Measurements from ENCODE around the gene GATA2.
A peak's percentile ranks its signal among the peaks of the same experiment; 100 is the strongest.

The GATA2 gene

GRCh38 chr3:128461731-128462130, 31.3 kb downstream of the GATA2 start:
- no peak overlapping the region for H4K8ac ChIP-seq (ENCODE audit: low read depth, low read length)
- no peak overlapping the region for H4K91ac ChIP-seq (ENCODE audit: low read depth, low read length)
- peaks cover under 1% of the 10 kb centered on the region for H3K79me1 ChIP-seq (ENCODE audit: low read length)
- no peak overlapping the region for H3K9ac ChIP-seq (ENCODE audit: low read length)
- H4K12ac ChIP-seq (ENCODE audit: low read depth, low read length), result no peak overlapping the region
- no peak overlapping the region for H3K18ac ChIP-seq (ENCODE audit: low read length)
- H2AK5ac ChIP-seq (ENCODE audit: low read length), result peak overlapping the region; percentile 11
- H3K4me2 ChIP-seq (ENCODE audit: low read length), result no peak overlapping the region
- H3K9me3 ChIP-seq (ENCODE audit: insufficient read depth, low read depth, low read length), result peaks cover 2% of the 10 kb centered on the region
- no peaks in the 10 kb centered on the region for H3K27me3 ChIP-seq (ENCODE audit: insufficient read depth, low read length)
- no peak overlapping the region for H2AFZ ChIP-seq (ENCODE audit: insufficient read depth, low read length, poor library complexity)
- H2BK120ac ChIP-seq (ENCODE audit: insufficient read depth, low read length, poor library complexity), result no peak overlapping the region
- no peak overlapping the region for H2BK5ac ChIP-seq (ENCODE audit: low read depth, low read length, poor library complexity)
- H3K4me1 ChIP-seq (ENCODE audit: control insufficient read depth in 1 of 2, insufficient read depth in 2 of 2, low read length in 2 of 2), result no peaks in the 10 kb centered on the region
- DNase-seq, result no peak
- no peak overlapping the region for H3K14ac ChIP-seq (ENCODE audit: low read length)
- H3K4me3 ChIP-seq (ENCODE audit: low read depth, low read length), result no peak overlapping the region
- no peak overlapping the region for H3K27ac ChIP-seq (ENCODE audit: low read depth, low read length)
- H3K4ac ChIP-seq (ENCODE audit: low read depth, low read length), result no peak overlapping the region
- H2BK12ac ChIP-seq (ENCODE audit: low read length), result no peak overlapping the region
- H3K23ac ChIP-seq (ENCODE audit: low read length), result no peak overlapping the region
- no peaks in the 10 kb centered on the region for H3K79me2 ChIP-seq (ENCODE audit: control insufficient read depth, insufficient read depth, low read length, poor library complexity)
- H3K36me3 ChIP-seq (ENCODE audit: control insufficient read depth in 1 of 2, insufficient read depth in 2 of 2, low read length in 2 of 2), result no peaks in the 10 kb centered on the region
- WGBS (ENCODE audit: extremely low coverage, insufficient coverage, insufficient read length), result no CpG with 5 or more reads among the region's 12 CpGs

GRCh38 chr3:128459461-128459820, 33.6 kb downstream of the GATA2 start:
- Histone ChIP-seq H2BK5ac (ENCODE audit: low read depth, low read length, poor library complexity) (no peak overlapping the region), H3K4ac (ENCODE audit: low read depth, low read length) (no peak overlapping the region), H4K12ac (ENCODE audit: low read depth, low read length) (no peak overlapping the region), H3K9me3 (ENCODE audit: insufficient read depth, low read depth, low read length) (peaks cover 2% of the 10 kb centered on the region), H2BK12ac (ENCODE audit: low read length) (no peak overlapping the region), H3K27ac (ENCODE audit: low read depth, low read length) (no peak overlapping the region), H3K23ac (ENCODE audit: low read length) (no peak overlapping the region), H2AFZ (ENCODE audit: insufficient read depth, low read length, poor library complexity) (no peak overlapping the region), H2AK5ac (ENCODE audit: low read length) (no peak overlapping the region), H2BK120ac (ENCODE audit: insufficient read depth, low read length, poor library complexity) (no peak overlapping the region), H3K27me3 (ENCODE audit: insufficient read depth, low read length) (no peaks in the 10 kb centered on the region), H3K4me1 (ENCODE audit: control insufficient read depth in 1 of 2, insufficient read depth in 2 of 2, low read length in 2 of 2) (peaks cover 2% of the 10 kb centered on the region in 2 experiments), H3K9ac (ENCODE audit: low read length) (no peak overlapping the region), H4K91ac (ENCODE audit: low read depth, low read length) (peak overlapping the region; percentile 25), H3K14ac (ENCODE audit: low read length) (no peak overlapping the region), H3K18ac (ENCODE audit: low read length) (no peak overlapping the region), H3K79me2 (ENCODE audit: control insufficient read depth, insufficient read depth, low read length, poor library complexity) (no peaks in the 10 kb centered on the region), H3K36me3 (ENCODE audit: control insufficient read depth in 1 of 2, insufficient read depth in 2 of 2, low read length in 2 of 2) (no peaks in the 10 kb centered on the region), H4K8ac (ENCODE audit: low read depth, low read length) (no peak overlapping the region), H3K4me2 (ENCODE audit: low read length) (no peak overlapping the region), H3K4me3 (ENCODE audit: low read depth, low read length) (no peak overlapping the region), H3K79me1 (ENCODE audit: low read length) (peaks cover 6% of the 10 kb centered on the region)
- no CpG with 5 or more reads among the region's 9 CpGs for WGBS (ENCODE audit: extremely low coverage, insufficient coverage, insufficient read length)
- no peak for DNase-seq

GRCh38 chr3:128458746-128459460, 34.1 kb downstream of the GATA2 start:
- H3K27ac ChIP-seq (ENCODE audit: low read depth, low read length), result no peak overlapping the region
- H2AFZ ChIP-seq (ENCODE audit: insufficient read depth, low read length, poor library complexity), result no peak overlapping the region
- no peak for DNase-seq
- no peak overlapping the region for H3K14ac ChIP-seq (ENCODE audit: low read length)
- H3K9ac ChIP-seq (ENCODE audit: low read length), result no peak overlapping the region
- H3K79me1 ChIP-seq (ENCODE audit: low read length), result peaks cover 9% of the 10 kb centered on the region
- WGBS (ENCODE audit: extremely low coverage, insufficient coverage, insufficient read length), result no CpG with 5 or more reads among the region's 18 CpGs
- H4K91ac ChIP-seq (ENCODE audit: low read depth, low read length), result peak overlapping the region; percentile 25
- peak overlapping the region; percentile 10 for H2BK120ac ChIP-seq (ENCODE audit: insufficient read depth, low read length, poor library complexity)
- no peak overlapping the region for H4K8ac ChIP-seq (ENCODE audit: low read depth, low read length)
- no peak overlapping the region for H3K4me3 ChIP-seq (ENCODE audit: low read depth, low read length)
- no peaks in the 10 kb centered on the region for H3K27me3 ChIP-seq (ENCODE audit: insufficient read depth, low read length)
- no peak overlapping the region for H2AK5ac ChIP-seq (ENCODE audit: low read length)
- H3K4ac ChIP-seq (ENCODE audit: low read depth, low read length), result no peak overlapping the region
- H3K36me3 ChIP-seq (ENCODE audit: control insufficient read depth in 1 of 2, insufficient read depth in 2 of 2, low read length in 2 of 2), result no peaks in the 10 kb centered on the region
- H3K4me1 ChIP-seq (ENCODE audit: control insufficient read depth in 1 of 2, insufficient read depth in 2 of 2, low read length in 2 of 2), result peaks cover 6 to 7% of the 10 kb centered on the region in 2 experiments
- no peak overlapping the region for H4K12ac ChIP-seq (ENCODE audit: low read depth, low read length)
- no peak overlapping the region for H2BK12ac ChIP-seq (ENCODE audit: low read length)
- no peak overlapping the region for H3K23ac ChIP-seq (ENCODE audit: low read length)
- H3K9me3 ChIP-seq (ENCODE audit: insufficient read depth, low read depth, low read length), result peaks cover 2% of the 10 kb centered on the region
- H3K4me2 ChIP-seq (ENCODE audit: low read length), result no peak overlapping the region
- H3K18ac ChIP-seq (ENCODE audit: low read length), result no peak overlapping the region
- H3K79me2 ChIP-seq (ENCODE audit: control insufficient read depth, insufficient read depth, low read length, poor library complexity), result peaks cover 3% of the 10 kb centered on the region
- no peak overlapping the region for H2BK5ac ChIP-seq (ENCODE audit: low read depth, low read length, poor library complexity)

DNA sequence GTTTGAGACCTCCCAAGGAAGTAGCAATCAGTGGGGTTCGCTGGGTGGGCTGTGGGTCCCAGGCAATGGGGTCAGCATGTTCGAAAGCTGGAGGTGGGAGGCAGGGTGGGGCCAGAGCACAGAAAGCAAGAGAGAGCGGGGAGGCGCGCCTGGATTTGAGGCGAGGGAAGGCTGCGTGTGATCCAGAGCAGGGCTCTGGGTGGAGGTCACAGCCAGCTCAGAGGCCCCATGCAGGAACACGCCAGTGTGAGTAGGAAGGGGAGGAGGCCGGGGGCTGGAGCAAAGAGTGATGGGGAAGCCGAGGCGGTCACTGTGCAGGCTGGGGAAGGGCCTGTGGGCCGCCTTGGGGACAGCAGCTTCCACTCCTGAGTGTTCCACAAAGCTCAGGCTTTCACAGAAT, 35.1 kb downstream of the GATA2 start:
- H3K36me3 ChIP-seq (ENCODE audit: control insufficient read depth in 1 of 2, insufficient read depth in 2 of 2, low read length in 2 of 2), result no peaks in the 10 kb centered on the region
- no peak overlapping the region for H3K9ac ChIP-seq (ENCODE audit: low read length)
- no peak for DNase-seq
- no peak overlapping the region for H2AK5ac ChIP-seq (ENCODE audit: low read length)
- no peak overlapping the region for H3K23ac ChIP-seq (ENCODE audit: low read length)
- H3K79me1 ChIP-seq (ENCODE audit: low read length), result peaks cover 9% of the 10 kb centered on the region
- WGBS (ENCODE audit: extremely low coverage, insufficient coverage, insufficient read length), result no CpG with 5 or more reads among the region's 12 CpGs
- H2BK12ac ChIP-seq (ENCODE audit: low read length), result no peak overlapping the region
- H3K14ac ChIP-seq (ENCODE audit: low read length), result no peak overlapping the region
- H3K27ac ChIP-seq (ENCODE audit: low read depth, low read length), result no peak overlapping the region
- H2BK120ac ChIP-seq (ENCODE audit: insufficient read depth, low read length, poor library complexity), result no peak overlapping the region
- H3K27me3 ChIP-seq (ENCODE audit: insufficient read depth, low read length), result no peaks in the 10 kb centered on the region
- no peak overlapping the region for H4K91ac ChIP-seq (ENCODE audit: low read depth, low read length)
- H2BK5ac ChIP-seq (ENCODE audit: low read depth, low read length, poor library complexity), result no peak overlapping the region
- peaks cover 3% of the 10 kb centered on the region for H3K79me2 ChIP-seq (ENCODE audit: control insufficient read depth, insufficient read depth, low read length, poor library complexity)
- H3K9me3 ChIP-seq (ENCODE audit: insufficient read depth, low read depth, low read length), result peaks cover 2% of the 10 kb centered on the region
- no peak overlapping the region for H2AFZ ChIP-seq (ENCODE audit: insufficient read depth, low read length, poor library complexity)
- H3K4me1 ChIP-seq (ENCODE audit: control insufficient read depth in 1 of 2, insufficient read depth in 2 of 2, low read length in 2 of 2), result peaks cover 12 to 14% of the 10 kb centered on the region in 2 experiments
- no peak overlapping the region for H3K18ac ChIP-seq (ENCODE audit: low read length)
- no peak overlapping the region for H4K12ac ChIP-seq (ENCODE audit: low read depth, low read length)
- no peak overlapping the region for H4K8ac ChIP-seq (ENCODE audit: low read depth, low read length)
- no peak overlapping the region for H3K4me2 ChIP-seq (ENCODE audit: low read length)
- no peak overlapping the region for H3K4ac ChIP-seq (ENCODE audit: low read depth, low read length)
- H3K4me3 ChIP-seq (ENCODE audit: low read depth, low read length), result no peak overlapping the region
